GM06990 (cell line): ENCODE measurements around the gene CTF1.

Source experiments
- DNase-seq: peaks from one replicate; pipeline ENCODE4 v3.0.0-alpha.2; 2011; ENCODE audit not compliant: insufficient read length; ENCODE audit errors: extremely low read depth
- H3K27me3 ChIP-seq: replicated peaks from 2 replicates; pipeline ENCODE4 v1.6.0; 2011; ENCODE audit warnings: low read length; ENCODE audit not compliant: control insufficient read depth, insufficient read depth
- H3K36me3 ChIP-seq: 2 replicates; pipeline ENCODE4 v1.5.1; 2011; ENCODE audit warnings: low read length; ENCODE audit not compliant: control insufficient read depth, insufficient read depth
- H3K4me3 ChIP-seq: replicated peaks from 2 replicates; pipeline ENCODE4 v1.5.1; 2011; ENCODE audit warnings: low read depth, mild to moderate bottlenecking, control low read depth, low read length
- TF ChIP-seq, protein P1 (sequence below): IDR thresholded peaks from 2 replicates; pipeline ENCODE4 v1.5.1; 2011; ENCODE audit warnings: low read length, control low read depth, mild to moderate bottlenecking, inconsistent platforms; ENCODE audit not compliant: insufficient read depth, poor library complexity, severe bottlenecking

Gene CTF1

DNA sequence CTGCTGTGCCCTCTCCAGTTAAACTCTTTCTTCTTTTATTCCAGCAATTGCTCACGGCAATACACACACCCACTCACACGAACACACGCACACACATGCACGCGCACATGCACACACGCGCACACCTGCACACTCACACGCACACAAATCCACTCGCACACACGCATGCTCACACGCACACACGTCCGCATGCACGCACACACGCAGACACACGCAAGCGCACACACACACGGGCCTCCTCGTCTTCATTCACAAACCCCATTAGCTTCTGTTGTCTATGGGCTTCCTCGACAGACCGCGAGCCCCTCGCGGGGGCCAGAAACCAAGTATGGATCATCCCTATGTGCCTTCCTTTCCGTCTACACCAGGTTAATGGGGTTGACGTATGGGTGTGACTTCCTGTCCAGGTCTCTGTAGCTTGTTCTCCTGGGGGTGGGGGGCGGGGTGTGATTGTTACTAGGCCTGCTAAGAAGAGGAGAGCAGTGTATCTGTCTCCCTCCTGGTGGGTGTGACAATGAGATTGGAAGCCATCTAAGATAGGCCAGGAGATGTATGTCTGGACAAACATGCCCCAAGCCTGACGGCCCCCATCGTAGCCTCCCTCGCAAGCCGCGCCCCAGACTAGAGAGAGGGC lies 670 bp upstream of the CTF1 start:
- H3K4me3 ChIP-seq: no peak overlapping the region
- no peaks in the 10 kb centered on the region; the same call in 1 of the 2 replicates for H3K36me3 ChIP-seq
- TF ChIP-seq, protein P1, sequence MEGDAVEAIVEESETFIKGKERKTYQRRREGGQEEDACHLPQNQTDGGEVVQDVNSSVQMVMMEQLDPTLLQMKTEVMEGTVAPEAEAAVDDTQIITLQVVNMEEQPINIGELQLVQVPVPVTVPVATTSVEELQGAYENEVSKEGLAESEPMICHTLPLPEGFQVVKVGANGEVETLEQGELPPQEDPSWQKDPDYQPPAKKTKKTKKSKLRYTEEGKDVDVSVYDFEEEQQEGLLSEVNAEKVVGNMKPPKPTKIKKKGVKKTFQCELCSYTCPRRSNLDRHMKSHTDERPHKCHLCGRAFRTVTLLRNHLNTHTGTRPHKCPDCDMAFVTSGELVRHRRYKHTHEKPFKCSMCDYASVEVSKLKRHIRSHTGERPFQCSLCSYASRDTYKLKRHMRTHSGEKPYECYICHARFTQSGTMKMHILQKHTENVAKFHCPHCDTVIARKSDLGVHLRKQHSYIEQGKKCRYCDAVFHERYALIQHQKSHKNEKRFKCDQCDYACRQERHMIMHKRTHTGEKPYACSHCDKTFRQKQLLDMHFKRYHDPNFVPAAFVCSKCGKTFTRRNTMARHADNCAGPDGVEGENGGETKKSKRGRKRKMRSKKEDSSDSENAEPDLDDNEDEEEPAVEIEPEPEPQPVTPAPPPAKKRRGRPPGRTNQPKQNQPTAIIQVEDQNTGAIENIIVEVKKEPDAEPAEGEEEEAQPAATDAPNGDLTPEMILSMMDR: no peak
- DNase-seq: no peak
- H3K27me3 ChIP-seq: no peaks in the 10 kb centered on the region

DNA sequence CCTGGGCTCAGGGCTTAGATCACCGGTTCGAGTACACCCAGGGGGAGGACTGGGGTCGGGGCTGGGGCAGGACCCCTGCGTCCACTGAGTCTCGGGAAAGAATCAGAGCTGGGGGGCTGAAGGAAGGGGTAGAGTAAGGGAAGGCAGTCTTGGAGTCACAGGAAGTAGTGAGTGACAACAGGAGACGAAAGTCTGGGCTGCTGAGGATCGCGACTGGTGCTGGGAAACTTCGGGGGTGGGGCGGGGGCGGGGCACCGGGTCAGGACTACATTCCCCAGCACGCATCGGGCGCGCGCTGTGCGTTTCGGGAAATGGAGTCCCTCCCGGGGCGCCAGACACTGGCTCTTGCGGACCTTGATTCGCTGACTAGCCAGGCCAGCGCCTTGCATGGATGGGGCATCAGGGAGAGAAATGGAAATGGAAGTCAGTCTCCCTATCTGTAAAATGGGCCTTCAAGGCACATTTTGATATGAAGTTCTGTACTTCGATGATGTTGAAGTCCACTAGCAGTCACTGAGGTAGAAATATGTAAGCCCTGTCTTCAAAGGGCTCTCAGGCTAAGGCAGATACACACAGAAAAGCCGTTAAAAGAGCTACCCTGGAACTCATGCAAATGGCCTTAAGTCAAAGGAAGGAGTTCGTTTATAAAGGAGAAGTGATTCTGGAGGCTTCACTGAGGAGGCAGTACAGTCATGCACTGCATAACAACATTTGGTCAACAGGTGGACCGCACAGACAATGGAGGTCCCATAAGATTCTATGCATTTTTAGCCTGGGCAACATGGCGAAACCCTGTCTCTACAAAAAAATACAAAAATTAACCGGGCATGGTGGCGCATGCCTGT lies 697 bp downstream of the CTF1 start:
- H3K36me3 ChIP-seq: no peaks in the 10 kb centered on the region
- TF ChIP-seq, protein P1: no peak
- H3K4me3 ChIP-seq: peak overlapping the region; percentile 55
- DNase-seq: peak; percentile 81
- H3K27me3 ChIP-seq: no peaks in the 10 kb centered on the region

DNA sequence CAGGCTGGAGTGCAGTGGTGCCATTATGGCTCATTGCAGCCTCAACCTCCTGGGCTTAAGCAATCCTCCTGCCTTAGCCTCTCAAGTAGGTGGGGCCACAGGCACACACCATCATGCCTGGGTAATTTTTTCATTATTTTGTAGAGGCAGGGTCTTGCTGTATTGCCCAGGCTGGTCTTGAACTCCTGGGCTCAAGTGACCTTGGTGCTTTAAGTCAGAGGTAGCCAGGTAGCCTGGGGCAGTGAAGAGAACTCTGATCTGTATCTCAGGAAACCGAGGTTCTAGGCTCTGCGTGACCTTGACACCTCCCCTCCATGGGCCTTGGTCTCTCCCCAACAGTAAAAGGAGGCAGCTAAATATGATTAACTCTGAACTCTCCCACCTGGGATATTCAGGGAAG lies 3.4 kb downstream of the CTF1 start:
- no peak overlapping the region for H3K4me3 ChIP-seq
- H3K36me3 ChIP-seq: no peaks in the 10 kb centered on the region
- no peaks in the 10 kb centered on the region for H3K27me3 ChIP-seq
- TF ChIP-seq, protein P1: no peak
- no peak for DNase-seq

DNA sequence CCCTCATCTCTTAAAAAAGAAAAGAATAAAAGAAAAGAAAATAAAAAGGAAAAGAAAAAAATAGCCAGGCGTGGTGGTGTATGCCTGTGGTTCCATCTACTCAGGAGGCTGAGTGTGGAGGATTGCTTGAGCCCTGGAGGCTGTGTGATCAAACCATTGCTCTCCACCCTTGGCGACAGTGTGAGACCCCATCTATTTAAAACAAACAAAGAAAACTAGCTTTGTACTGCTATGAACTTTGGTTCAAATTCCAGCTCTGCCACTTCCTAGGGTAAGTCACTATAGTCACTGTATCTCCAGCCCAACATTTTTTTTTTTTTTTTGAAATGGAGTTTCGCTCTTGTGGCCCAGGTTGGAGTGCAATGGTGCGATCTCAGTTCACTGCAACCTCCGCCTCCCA lies 4.2 kb downstream of the CTF1 start:
- no peak for DNase-seq
- H3K36me3 ChIP-seq: no peaks in the 10 kb centered on the region
- no peak overlapping the region for H3K4me3 ChIP-seq
- TF ChIP-seq, protein P1: no peak
- no peaks in the 10 kb centered on the region for H3K27me3 ChIP-seq

DNA sequence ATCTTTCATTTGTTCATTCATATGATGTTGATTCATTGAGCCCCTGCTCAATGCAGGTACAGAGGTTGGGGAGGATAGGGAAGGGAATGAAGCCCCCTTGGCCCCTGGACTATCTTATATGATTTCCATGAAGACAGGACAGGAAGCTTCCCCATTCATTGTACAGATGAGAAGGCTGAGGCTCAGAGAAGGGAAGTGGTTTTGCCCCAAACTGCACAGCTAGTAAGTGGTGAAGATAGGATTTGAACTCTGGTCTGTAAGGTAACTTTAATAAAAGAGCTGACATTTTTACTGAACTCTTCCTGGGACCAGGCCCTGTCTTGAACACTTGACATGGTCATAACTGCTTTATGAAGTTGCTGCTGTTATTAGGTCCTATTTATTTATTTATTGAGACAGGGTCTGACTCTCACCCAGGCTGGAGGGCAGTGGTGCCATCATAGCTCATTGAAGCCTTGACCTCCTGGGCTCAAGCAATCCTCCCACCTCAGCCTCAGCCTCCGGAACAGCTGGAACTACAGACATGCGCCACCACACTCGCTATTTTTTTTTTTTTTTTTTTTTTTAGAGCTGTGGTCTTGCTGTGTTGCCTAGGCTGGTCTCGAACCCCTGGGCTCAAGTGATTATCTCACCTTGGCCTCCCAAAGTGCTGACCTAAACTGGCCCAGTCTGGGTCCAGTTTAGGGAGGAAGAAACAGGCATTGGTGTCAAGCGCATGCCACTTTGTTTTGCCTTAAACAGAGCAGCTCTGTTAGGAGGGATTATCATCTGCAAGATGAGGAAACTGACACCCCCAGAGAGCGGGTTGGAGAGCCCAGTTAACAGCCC lies 5.0 kb downstream of the CTF1 start:
- Histone ChIP-seq H3K36me3 (no peaks in the 10 kb centered on the region), H3K27me3 (no peaks in the 10 kb centered on the region), H3K4me3 (peak overlapping the region; percentile 60)
- TF ChIP-seq, protein P1: no peak
- DNase-seq: no peak
